Hippocampal formation (tissue), 2 donors: Measurements from ENCODE around the gene KHDRBS1.
"Not testable (repeated sequence)": the region's sequence is repeated elsewhere in the genome, so short reads cannot be mapped to it uniquely, and the experiment has no call there.

Experiments used
- DNase-seq, 2 donors: peaks; one replicate each; lab custom pipeline; 2025; lab: John Stamatoyannopoulos, UW

The KHDRBS1 gene

DNA sequence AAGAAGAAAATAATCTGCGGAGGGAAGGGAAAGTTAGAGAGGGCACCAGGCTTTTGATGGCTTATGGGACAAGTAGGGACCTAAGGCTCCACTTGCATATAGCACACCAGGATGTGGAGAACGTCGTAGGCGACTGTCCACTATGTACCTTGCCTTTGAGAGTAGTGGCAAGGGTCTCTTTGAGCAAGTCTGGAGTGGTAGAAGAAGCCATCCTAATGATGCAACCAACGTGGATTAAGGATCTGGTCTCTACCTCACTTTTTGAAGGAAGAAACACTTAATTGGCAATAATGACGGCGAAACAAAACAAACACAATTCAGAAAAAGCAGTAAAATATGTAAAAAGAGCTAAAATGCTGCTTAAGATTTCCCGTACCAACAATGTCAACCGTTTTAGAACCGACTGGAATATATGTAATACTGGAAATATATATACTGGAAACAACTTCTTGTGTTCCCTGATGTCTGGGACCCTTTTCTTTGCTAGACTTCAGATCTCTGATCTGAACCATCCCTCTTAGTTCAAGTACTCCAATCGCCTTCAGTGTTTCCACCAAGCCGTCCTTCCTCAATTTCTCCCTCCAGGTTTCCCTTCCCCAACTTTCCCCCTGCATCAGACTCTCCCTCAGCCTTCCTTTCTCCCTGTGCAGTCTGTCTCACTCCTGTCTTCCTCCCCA, 821 bp upstream of the KHDRBS1 start:
- DNase-seq: no peak

- DNase-seq: peak; percentile 27 to 54
Observed at GRCh38 chr1:32014199-32014947, 705 bp downstream of the KHDRBS1 start.

DNA sequence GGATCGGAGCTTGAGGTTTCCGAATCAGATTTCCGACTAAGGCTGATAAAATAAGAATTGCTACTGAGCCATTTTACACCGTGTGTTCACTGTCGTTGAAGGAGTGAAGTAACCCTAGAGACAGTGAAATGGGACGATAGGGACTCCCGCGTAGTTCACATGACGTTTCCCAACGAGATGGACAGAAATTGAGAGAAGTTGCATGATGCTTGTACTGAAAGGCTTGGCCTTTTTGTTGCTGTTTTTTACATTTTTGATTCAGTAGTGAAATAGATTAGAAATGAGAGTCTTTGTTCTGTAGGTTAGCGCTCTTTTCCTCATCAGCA, 1.2 kb downstream of the KHDRBS1 start:
- no peak for DNase-seq

DNA sequence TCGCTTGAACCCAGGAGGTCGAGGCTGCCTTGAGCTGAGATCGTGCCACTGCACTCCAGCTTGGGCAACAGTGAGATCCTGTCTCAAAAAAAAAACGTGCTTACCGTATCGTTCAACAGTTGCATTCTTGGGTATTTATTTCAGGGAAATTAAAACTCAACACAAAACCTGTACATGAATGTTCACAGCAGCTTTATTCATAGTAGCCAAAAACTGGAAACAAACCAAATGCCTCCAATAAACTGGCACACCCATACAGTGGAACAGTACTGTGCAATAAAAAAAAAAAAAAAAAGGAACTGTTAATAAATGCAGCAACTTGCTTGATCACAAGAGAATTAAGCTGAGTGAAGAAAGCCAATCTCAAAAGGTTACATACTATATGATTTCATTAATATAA, 6.7 kb downstream of the KHDRBS1 start:
- DNase-seq: no peak

GRCh38 chr1:32021574-32022018, 7.9 kb downstream of the KHDRBS1 start:
- DNase-seq: not testable (repeated sequence)

DNA sequence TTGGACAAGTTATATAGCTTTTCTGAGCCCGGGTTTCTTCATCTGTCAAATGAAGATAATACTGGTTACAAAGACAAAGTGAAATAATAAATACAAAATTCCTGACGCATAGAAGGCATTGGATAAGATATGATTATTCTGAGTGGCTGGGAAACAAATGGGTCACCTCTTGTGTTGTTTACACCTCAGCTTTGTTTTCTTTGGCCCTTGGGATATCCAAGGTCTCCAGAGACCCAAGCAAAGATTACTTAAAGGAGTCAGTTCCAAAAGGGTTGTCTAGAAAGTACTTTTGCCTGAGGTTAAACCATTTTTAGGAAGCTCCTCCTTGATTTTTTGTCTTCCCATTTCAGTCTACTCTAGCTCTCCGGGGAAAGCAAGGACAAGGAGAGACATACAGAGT, 9.7 kb downstream of the KHDRBS1 start:
- no peak for DNase-seq

DNA sequence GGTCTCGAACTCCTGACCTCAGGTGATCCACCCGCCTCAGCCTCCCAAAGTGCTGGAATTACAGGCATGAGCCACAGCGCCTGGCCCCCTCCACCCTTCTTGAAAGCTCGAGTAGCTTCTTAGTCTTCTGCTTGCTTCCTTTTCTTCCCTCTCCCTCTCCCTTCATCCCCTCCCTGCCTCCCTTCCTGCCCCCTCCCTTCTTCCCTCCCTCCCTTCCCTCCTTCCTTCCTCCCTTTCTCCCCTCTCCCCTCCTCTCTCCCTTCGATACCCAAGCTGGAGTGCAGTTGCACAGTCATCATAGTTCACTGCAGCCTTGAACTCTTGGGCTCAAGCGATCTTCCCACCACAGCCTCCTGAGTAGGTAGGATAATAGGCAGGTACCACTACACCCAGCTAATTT, 11.8 kb downstream of the KHDRBS1 start:
- no peak for DNase-seq

GRCh38 chr1:32028746-32029145, 15.1 kb downstream of the KHDRBS1 start:
- no peak for DNase-seq

DNA sequence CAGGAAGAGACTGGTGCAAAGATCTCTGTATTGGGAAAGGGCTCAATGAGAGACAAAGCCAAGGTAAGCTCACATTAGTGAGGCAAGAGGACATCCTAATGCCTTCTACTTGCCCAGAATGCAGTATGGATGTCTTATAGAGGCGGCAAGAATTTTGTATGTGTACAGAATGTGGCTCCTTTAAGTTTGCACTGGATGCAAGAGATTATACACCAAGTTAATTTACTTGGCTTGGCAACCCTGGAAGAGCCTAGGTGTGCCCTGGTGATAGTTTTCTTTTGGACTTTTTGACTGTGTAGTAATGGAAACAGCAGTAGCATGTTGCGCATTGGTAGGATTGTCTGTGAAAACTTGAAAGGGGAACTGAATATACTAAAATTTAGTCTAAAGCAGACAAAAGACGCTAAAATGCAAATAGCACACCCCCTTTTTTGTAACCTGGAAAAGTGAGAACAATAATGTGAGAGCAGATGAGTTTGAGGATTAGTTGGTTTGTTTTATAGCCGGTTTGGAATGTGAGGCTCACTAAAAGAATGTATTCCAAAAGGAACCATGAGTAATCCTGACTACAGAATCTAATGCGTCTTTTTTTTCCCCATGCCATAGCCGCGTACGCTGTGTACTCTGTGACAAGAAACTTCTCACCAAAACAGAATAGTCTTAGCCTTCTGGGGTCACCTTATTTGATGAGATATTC, 18.1 kb downstream of the KHDRBS1 start:
- DNase-seq: no peak

GRCh38 chr1:32032275-32032615, 18.6 kb downstream of the KHDRBS1 start:
- no peak for DNase-seq

GRCh38 chr1:32035119-32035518, 21.5 kb downstream of the KHDRBS1 start:
- no peak for DNase-seq

GRCh38 chr1:32040711-32041110, 27.0 kb downstream of the KHDRBS1 start:
- DNase-seq: peak; percentile 22 to 36

- no peak for DNase-seq
Observed at GRCh38 chr1:32042330-32042729, 28.7 kb downstream of the KHDRBS1 start.

DNA sequence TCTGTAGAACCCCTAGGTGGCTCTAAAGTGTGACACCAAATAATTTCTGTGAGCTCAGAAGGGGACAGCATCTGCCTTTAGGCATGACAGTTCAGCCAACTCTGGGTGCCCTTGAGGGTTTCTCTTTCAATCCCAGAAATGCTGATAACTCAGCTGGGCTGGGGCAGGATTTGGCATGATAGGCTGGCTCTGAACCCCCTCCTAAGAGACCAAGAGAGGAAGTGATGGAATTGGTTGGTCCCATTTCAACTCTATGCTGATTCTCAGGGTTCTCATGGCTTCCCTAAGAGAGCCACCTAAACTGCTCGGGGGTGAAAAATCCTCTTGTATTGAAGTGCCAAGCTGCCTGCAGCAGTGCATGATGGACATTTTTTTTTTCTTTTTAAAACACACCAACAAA, 30.6 kb downstream of the KHDRBS1 start:
- DNase-seq: no peak

- DNase-seq: no peak
Observed at GRCh38 chr1:32045772-32046171, 32.1 kb downstream of the KHDRBS1 start.

DNA sequence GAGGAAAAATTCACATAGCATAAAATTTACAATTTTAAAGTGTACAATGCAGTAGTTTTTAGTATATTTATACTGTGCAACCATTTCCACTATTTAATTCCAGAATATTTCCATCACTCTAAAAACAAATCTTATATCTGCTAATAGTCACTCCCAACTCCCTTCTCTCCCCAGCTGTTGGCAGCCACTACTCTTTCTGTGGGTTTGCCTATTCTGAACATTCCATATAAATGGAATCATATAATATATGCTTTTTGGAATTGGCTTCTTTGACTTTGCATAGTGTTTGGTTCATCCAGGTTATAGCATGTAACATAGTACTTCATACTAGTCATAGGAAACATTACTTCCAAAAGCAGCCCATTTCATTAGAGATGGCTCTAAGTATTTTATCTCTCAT, 34.0 kb downstream of the KHDRBS1 start:
- no peak for DNase-seq

DNA sequence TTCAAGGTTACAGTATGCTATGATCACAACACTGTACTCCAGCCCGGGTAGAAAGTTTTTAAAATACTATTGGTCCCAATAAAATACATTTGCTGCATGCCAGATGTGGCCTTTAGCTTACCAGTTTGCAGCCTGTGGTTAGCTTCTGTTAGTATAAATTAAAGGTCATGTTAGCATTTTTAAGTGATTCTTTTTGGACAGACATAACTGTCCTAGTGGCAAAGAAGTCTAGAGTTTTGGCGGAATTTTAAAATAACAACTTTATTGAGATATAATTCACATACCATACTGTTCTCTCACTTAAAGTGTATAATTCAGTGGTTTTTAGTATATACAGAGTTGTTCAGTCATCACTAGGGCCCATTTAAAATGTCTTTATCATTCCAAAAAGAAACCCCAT, 34.8 kb downstream of the KHDRBS1 start:
- no peak for DNase-seq

- no peak for DNase-seq
Observed at GRCh38 chr1:32051706-32052105, 38.0 kb downstream of the KHDRBS1 start.

DNA sequence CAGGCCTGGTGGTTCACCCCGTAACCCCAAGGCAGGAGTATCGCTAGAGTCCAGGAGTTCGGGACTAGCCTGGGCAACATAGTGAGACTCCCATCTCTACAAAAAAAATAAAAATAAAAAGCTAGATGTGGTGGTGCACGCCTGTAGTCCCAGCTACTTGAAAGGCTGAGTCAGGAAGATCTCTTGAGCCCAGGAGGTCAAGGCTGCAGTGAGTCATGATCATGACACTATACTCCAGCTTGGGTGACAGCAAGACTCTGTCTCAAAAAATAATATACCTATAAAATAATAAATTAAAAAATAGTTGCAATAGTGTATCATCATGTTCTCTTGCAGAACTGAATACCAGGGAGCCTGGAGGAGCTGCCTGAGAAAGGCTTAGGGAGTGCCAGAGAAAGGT, 39.2 kb downstream of the KHDRBS1 start:
- no peak for DNase-seq

- no peak for DNase-seq
Observed at GRCh38 chr1:32055416-32055815, 41.7 kb downstream of the KHDRBS1 start.

GRCh38 chr1:32056598-32056997, 42.9 kb downstream of the KHDRBS1 start:
- no peak for DNase-seq

GRCh38 chr1:32060914-32061313, 47.2 kb downstream of the KHDRBS1 start:
- DNase-seq: no peak

DNA sequence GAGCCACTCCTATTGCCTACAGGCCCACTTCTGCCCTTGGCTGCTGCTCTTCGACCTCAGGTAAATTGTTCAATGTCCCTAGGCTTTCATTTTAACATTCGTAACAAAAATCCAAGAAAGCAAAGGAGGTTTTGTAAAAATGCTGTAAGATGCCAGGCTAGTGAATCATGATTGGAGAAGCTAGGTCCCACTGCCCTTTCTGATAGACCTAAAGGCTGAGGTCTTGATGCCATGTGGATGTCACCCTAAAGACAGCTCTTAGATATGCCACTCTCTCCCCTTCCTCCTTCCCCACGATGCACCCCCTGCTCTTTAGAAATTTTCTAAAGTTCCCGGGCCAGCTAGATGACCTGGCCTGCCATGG, 49.2 kb downstream of the KHDRBS1 start:
- no peak for DNase-seq
